ENCODE results near the gene CREBL2. TPM values are rescaled to one million over a fixed set of nuclear protein-coding genes. Genes with fewer than 3 reads are reported as not detected.

CREBL2 gene
- total RNA-seq, 1 donor from 2014 or later: 19.4 TPM

DNA sequence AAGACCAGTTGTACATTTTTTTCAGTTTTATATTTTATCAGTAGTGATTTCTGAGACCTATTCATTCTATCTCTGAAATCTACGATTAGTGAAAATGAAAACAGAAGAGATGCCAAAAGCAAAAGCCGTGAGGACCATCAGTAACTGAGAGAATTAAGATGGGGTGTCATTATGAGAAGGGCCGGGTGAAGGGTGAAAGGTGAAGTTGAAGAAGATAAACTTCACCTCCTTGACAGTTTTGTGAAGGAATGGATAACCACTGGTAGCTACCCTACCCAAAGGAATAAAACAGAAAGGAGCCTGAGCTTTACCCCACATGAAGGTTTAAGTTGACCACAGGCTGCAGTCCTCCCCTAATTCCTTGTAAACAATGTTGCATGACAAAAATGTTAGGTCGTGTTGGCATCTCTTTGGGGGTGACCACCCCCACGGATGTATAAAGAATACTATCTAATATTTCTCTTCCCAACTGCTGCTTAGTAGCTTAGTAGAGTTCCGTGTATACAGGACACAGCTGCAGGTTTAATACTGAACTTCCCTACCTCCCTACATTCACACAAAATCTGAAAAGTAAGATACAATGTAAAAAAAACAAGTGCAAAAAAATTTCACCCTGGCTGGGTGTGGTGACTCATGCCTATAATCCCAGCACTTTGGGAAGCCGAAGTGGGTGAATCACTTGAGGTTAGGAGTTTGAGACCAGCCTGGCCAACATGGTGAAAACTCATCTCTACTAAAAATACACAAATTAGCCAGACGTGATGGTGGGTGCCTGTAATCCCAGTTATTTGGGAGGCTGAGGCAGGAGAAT, 60.4 kb downstream of the CREBL2 start:
- Histone ChIP-seq H3K36me3 (no peaks in the 10 kb centered on the region), H3K27ac (no peak overlapping the region), H3K9me3 (no peaks in the 10 kb centered on the region), H3K4me1 (no peaks in the 10 kb centered on the region), H3K4me3 (no peak overlapping the region), H3K27me3 (no peaks in the 10 kb centered on the region)
- TF ChIP-seq, protein P1, sequence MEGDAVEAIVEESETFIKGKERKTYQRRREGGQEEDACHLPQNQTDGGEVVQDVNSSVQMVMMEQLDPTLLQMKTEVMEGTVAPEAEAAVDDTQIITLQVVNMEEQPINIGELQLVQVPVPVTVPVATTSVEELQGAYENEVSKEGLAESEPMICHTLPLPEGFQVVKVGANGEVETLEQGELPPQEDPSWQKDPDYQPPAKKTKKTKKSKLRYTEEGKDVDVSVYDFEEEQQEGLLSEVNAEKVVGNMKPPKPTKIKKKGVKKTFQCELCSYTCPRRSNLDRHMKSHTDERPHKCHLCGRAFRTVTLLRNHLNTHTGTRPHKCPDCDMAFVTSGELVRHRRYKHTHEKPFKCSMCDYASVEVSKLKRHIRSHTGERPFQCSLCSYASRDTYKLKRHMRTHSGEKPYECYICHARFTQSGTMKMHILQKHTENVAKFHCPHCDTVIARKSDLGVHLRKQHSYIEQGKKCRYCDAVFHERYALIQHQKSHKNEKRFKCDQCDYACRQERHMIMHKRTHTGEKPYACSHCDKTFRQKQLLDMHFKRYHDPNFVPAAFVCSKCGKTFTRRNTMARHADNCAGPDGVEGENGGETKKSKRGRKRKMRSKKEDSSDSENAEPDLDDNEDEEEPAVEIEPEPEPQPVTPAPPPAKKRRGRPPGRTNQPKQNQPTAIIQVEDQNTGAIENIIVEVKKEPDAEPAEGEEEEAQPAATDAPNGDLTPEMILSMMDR (IDR thresholded peaks at IDR 0.05): no peak
- intact Hi-C loops (cut with DNase I): no loop called here
- no peak for DNase-seq (ENCODE audit: low spot score in 2 of 2)

DNA sequence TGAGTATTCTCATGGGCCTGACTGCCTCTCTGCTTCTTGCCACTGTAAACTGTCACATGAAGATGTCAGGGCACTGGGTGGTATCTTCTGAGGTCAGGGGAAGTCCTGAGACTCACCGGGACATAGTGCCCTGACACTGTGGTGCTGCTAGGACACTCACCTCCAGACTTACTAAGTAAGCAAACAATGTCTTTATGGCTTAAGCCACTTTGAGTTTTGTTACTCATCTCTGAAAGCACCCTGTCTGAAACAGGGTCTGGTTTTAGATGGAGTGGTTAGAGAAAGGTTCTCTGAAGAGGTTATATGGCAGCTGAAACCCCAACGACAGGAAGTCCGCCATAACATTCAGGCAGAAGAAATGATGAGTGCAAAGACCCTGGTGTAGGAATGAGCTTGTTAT, 61.6 kb downstream of the CREBL2 start:
- no peaks in the 10 kb centered on the region for H3K9me3 ChIP-seq
- no peaks in the 10 kb centered on the region for H3K36me3 ChIP-seq
- TF ChIP-seq, protein P1 (IDR thresholded peaks at IDR 0.05): no peak
- no peak for DNase-seq (ENCODE audit: low spot score in 2 of 2)
- H3K27ac ChIP-seq: no peak overlapping the region
- intact Hi-C loops (cut with DNase I): no loop called here
- H3K27me3 ChIP-seq: no peaks in the 10 kb centered on the region
- no peaks in the 10 kb centered on the region for H3K4me1 ChIP-seq
- no peak overlapping the region for H3K4me3 ChIP-seq

DNA sequence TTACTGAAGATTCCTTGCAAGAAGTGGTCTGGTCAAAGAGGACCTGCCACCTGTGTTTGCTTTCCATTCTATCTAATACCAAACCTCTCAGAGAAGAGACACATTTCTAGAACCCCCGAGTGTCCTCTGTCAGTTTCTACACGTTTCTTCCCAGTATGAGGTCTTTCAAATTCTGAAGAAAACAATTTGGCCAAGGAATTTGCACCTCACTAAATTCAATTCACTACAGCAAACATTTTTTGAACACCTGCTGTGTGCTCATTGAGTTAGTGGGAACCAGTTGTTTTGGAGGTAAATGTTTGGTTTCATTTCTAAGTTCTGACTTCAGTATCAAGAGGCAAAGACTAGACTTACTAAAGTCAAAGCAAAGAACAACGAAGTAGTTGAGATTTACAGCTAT, 64.9 kb downstream of the CREBL2 start:
- Histone ChIP-seq H3K27ac (no peak overlapping the region), H3K9me3 (no peaks in the 10 kb centered on the region), H3K4me1 (no peaks in the 10 kb centered on the region), H3K4me3 (no peak overlapping the region), H3K27me3 (no peaks in the 10 kb centered on the region), H3K36me3 (no peaks in the 10 kb centered on the region)
- intact Hi-C loops (cut with DNase I): no loop called here
- DNase-seq (ENCODE audit: low spot score in 2 of 2): no peak
- TF ChIP-seq, protein P1 (IDR thresholded peaks at IDR 0.05): no peak

DNA sequence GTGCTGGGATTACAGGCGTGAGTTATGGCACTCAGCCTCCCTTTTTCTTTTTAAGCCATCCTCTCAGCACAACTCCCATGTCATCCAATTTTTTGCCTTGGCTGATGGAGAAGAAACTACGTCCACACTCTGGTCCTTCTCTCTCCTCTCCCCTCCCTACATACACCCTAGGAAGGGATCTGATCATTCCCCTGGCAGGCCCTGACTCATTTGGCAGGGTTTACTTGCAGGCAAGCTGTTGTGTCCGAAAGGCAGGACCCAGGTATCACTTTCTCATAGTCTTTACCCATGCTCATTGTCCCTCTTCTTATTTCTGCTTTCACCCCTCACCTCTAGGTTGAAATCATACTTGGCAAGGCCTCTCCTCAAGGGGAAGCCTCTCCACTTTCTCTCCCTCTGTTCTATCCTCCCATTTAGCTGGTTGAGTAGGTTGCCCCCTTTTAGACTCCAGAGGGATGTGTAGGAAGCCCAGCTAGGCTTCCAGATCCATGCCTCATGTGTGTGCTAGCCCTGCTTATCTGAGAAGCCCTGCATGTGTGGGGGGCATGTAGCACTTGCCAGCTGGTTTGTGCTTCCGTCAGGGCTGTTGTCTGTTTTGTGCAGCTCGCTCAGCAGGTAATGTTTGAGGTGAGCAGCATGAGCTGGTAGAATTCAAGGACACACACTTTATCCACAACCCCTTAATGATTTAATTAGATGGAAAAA, 69.5 kb downstream of the CREBL2 start:
- no peaks in the 10 kb centered on the region for H3K4me1 ChIP-seq
- H3K27me3 ChIP-seq: no peaks in the 10 kb centered on the region
- DNase-seq (ENCODE audit: low spot score in 2 of 2): no peak
- H3K27ac ChIP-seq: no peak overlapping the region
- H3K36me3 ChIP-seq: no peaks in the 10 kb centered on the region
- intact Hi-C loops (cut with DNase I): no loop called here
- no peak overlapping the region for H3K4me3 ChIP-seq
- H3K9me3 ChIP-seq: no peaks in the 10 kb centered on the region
- TF ChIP-seq, protein P1 (IDR thresholded peaks at IDR 0.05): no peak

DNA sequence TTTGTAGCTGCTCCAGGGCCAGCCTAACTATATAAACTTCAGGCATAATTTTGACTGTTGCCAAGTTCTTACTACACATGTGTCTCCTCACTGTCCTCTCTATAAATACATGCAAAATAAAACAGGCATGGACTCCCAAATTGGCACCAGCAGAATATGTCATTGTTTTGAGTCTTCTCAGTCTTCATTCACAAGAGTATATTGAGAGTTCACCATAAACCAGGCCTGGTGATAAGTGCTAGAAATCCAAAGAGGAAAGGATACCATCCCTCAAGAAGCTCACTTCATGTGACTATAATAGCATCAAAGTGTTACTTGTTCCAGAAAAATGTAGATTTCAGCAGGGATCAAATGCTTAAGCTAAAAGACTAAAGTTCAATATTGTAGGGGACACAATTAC, 70.6 kb downstream of the CREBL2 start:
- Histone ChIP-seq H3K9me3 (no peaks in the 10 kb centered on the region), H3K4me1 (no peaks in the 10 kb centered on the region), H3K27ac (no peak overlapping the region), H3K4me3 (no peak overlapping the region), H3K27me3 (no peaks in the 10 kb centered on the region), H3K36me3 (no peaks in the 10 kb centered on the region)
- TF ChIP-seq, protein P1 (IDR thresholded peaks at IDR 0.05): no peak
- DNase-seq (ENCODE audit: low spot score in 2 of 2): no peak
- intact Hi-C loops (cut with DNase I): no loop called here
